CD4-positive, alpha-beta T cell treated with Interleukin-15 for 1 hour (primary cell): ENCODE data around the gene KCNAB1.

Experiments
- DNase-seq: peaks from one replicate; pipeline ENCODE4 v3.0.0-alpha.2; 2020

KCNAB1 gene

GRCh38 chr3:156332304-156332703 is 211.9 kb downstream of the KCNAB1 start:
- no peak for DNase-seq

DNA sequence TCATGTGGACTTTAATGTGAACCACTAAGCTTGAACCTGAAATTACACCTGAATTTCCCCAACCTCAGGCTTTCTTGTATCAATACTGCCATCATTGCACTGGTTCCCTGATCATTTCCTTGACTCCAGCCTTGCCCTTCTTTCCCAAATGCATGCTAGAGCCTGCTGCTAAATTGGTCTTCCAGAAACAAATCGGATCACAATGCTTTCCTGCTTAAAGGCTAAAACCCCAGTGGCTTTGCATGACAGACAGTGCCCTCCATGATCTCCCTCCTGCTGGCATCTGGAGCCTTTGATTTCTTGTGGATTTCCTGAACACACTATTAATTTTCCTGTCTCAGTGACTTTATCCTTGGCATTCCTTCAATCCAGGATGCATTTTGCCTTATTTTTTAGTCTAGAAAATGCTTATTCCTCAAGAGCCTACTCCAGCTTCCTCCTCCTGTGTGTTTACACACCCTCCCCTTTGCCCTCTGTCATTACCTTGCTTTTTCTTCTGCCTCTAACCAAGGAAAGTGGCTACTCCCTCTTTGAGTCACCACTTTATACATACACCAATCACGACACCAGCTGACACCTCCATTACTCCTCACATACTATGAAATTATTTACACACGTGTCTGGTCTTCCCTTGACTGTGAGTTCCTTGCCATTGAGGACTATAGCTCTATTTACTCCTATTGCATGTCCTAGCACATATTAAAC is 214.6 kb downstream of the KCNAB1 start:
- DNase-seq = no peak

DNA sequence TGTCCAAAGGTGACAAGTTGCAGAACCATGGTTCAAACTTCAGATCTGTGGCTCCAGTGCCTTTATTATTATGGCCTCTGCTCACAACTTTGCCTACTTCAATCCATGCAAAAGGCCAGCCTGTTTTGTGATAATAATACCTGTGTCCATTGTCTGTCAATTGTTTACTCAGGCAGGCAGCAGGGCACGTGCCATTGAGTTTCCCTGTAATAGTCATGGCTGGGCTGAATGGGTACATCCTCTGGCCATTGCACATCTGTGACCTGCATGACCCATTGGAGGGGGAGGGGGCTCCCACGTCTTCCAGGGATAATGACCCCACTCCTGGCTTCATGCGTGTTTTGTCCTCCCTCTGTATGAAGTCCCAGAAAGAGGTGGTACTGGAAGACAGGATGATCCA is 219.1 kb downstream of the KCNAB1 start:
- no peak for DNase-seq

DNA sequence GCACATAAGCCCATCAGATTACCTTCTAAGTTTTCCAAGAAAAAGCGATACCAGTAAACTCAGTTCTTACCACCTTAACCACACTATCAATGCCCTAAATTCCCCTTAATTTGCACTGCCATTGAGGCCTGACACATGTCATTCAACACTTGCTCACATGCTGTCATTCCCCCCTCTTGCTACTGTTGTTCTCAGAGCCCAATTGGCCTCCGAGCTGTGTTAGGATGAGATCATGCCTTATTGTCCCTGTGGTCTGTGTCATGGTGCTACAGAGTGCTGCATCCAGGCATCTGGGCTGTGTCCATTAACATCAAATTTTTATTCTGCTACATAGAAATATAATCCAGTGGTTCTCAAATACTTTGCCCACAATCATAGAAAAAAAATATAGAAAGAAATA is 221.0 kb downstream of the KCNAB1 start:
- no peak for DNase-seq

GRCh38 chr3:156341831-156342416 is 221.5 kb downstream of the KCNAB1 start:
- no peak for DNase-seq

DNA sequence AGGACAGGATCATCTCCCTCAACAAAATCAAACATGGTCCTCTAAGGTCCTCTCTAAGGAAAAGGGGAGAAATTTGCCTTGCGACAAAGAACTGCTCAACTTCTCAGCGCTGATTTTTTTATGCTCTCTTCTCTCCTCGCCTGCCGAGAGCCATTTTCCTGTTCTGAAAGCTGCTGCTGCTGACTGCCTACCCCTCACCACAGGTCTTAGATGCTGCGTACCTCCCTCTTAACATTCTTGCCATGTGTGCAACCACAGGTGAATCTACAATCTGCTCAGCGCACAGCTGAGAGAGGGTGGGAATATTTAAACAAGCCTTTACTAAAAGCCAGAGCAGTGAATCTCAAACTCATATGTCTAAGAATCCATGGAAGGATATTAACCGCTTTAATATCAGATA is 223.8 kb downstream of the KCNAB1 start:
- DNase-seq = no peak

GRCh38 chr3:156349111-156349510 is 228.7 kb downstream of the KCNAB1 start:
- no peak for DNase-seq

DNA sequence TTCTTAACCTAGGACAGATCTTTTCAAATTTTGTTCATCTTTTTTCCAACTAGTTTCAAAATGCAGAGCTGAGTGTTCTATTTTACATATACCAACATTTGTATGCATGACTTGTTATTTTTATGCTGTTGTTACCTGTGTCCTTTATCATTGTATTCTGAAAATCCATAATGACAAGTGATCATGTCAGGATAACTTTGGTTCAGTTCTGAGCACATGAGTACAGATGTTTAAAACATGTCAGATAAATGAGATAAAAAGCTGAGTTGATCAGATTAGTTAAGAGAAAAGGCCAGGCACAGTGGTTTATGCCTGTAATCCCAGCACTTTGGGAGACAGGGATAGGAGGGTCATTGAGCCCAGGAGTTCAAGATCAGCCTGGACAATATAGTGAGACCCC is 229.6 kb downstream of the KCNAB1 start:
- DNase-seq = no peak

- no peak for DNase-seq
These were observed 230.4 kb downstream of the KCNAB1 start for GRCh38 chr3:156350781-156351180.

- no peak for DNase-seq
These were observed 231.4 kb downstream of the KCNAB1 start for GRCh38 chr3:156351783-156352182.

GRCh38 chr3:156352728-156353127 is 232.3 kb downstream of the KCNAB1 start:
- DNase-seq = no peak

- DNase-seq = no peak
These were observed 233.2 kb downstream of the KCNAB1 start for GRCh38 chr3:156353563-156353962.

DNA sequence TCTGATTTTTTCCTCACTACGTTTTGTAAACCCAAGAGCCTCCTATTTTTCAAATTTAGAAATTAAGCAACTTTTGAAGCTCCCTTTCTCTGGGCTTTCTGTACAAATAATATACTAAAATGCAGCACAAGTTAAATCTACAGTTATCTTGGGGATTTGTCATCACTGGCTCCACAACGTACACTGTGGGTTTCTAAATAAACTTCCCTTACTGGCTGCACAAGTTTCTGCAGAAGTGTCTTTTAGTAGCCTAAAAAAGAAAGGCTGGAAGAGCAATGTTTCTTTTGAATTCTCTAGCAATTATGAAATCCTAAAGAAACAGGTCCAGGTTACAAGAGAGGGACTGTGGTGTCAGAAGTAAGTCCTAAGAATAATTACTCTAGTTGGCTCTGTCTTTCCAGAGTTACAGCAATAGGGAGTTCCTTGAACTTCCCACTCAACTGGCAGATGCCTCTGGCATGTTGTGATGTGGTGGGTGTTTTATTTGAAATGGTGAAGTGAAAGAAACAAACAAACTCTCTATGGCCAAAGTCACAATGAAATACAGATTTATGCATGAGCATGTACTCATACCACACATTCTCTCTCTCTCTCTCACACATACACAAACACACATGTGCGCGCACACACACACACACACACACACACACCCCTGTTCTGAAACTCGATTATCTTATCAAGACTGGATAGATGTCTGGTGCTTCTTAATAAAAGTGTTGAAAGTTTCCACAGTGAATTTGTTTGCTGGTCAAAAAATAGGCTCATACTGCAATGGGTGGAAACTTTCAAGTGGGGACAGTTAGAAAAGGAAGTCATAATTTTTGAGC is 236.4 kb downstream of the KCNAB1 start:
- no peak for DNase-seq

DNA sequence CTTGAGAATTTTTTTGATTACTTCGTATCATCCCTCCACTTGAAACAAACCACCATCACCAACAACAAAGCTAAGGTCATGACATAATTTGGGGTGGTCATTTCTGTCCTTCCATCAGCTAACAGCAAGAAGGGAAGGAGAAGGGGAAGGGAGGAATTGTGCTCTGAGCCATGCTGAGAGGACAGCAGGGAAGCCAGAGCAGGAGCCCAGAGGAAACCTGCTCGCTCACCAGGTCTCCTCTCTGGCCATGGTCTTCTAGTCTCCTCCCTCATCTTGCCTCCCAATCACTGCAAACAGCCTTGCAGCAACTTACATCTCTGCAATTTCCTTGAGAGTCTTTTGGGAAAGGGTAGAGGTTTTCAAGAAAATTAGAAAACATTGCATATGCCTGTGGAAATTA is 237.9 kb downstream of the KCNAB1 start:
- no peak for DNase-seq

GRCh38 chr3:156359368-156359767 is 239.0 kb downstream of the KCNAB1 start:
- DNase-seq = no peak

GRCh38 chr3:156360083-156360482 is 239.7 kb downstream of the KCNAB1 start:
- no peak for DNase-seq

- DNase-seq = no peak
These were observed 240.6 kb downstream of the KCNAB1 start for GRCh38 chr3:156360963-156361362.

GRCh38 chr3:156366559-156366958 is 246.2 kb downstream of the KCNAB1 start:
- no peak for DNase-seq

- DNase-seq = no peak
These were observed 247.8 kb downstream of the KCNAB1 start for GRCh38 chr3:156368189-156368588.

DNA sequence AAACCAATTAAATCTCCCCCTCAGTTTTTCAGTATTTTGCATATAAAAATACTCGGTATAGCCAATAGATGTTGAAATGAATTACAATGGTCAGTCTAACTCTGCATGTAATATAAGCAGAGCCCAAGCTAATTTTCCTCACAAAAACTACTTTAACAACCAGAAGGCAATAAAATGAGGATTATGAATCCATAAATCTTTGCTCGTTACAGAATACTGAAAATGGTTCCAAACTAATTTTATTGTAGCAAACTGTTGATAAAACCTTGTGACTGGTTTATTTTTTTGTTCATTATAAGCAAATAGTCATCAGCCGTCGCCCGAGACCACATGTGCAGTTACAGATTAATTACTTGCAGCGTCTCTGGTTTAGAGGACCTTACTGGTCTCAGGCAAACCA is 251.3 kb downstream of the KCNAB1 start:
- no peak for DNase-seq

GRCh38 chr3:156373095-156373494 is 252.7 kb downstream of the KCNAB1 start:
- DNase-seq = no peak

- DNase-seq = no peak
These were observed 253.3 kb downstream of the KCNAB1 start for GRCh38 chr3:156373654-156374053.

DNA sequence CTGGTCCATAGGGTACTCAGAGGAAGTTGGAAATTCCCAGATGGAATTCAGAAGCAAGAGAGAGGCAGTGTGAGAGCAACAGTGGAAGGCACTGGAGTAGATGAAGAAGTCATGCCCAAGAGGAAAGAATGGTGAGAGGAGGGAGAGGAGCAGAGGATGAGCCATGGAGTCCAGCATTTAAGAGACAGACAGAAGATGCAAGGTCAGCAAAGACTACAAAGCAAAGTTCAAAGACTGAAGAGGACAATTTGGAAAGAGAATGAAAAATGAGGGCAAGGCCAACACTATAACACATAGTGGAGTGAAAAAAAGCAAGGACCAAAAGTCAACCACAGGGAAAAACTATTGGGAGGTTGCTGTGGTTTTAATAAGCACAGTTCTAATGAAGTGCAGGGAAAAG is 255.8 kb downstream of the KCNAB1 start:
- no peak for DNase-seq

GRCh38 chr3:156377266-156377665 is 256.9 kb downstream of the KCNAB1 start:
- no peak for DNase-seq
